T-cell (primary cell): Measurements from ENCODE around the gene ZNF79. TPM values are rescaled to one million over a fixed set of nuclear protein-coding genes. Genes with fewer than 3 reads are reported as not detected.
A peak's percentile ranks its signal among the peaks of the same experiment; 100 is the strongest.

ENCODE experiments used
- ATAC-seq, 4 experiments: fragments of 200-7000 bp in 3 of 4; fragments of 150-1000 bp in 1 of 4; cut with Tn5 transposase; replicated peaks in 1 of 4; 1 replicate in 3 of 4; 2 replicates in 1 of 4; pipeline ENCODE4 v1.10.0; 2021; ENCODE audit warnings: moderate library complexity in 3 of 4, mild to moderate bottlenecking in 2 of 4, moderate number of reproducible peaks in 1 of 4
- CTCF ChIA-PET, 2 donors: fragments of 300-600 bp; sonication (Branson Sonifier 250); formaldehyde crosslinking; loops; one replicate each; lab custom pipeline; 2022; ENCODE audit warnings: antibody characterized with exemption in 2 of 2; lab: Charles Lee
- POLR2A ChIA-PET, 2 donors: fragments of 300-600 bp; sonication (Branson Sonifier 250); formaldehyde crosslinking; loops; one replicate each; lab custom pipeline; 2022; ENCODE audit warnings: antibody characterized with exemption in 2 of 2; lab: Charles Lee
- DNase-seq, 35 experiments: peaks; one replicate each; pipeline versions ENCODE4 v3.0.0 to v3.0.0-alpha.2; 2013 to 2023
- H3K27ac ChIP-seq: one replicate; pipeline ENCODE4 v1.5.1; 2013; ENCODE audit warnings: low read length
- H3K27me3 ChIP-seq, 2 experiments: replicated peaks in 1 of 2; 1 replicate in 1 of 2; 2 replicates in 1 of 2; pipeline versions ENCODE4 v1.6.1 to v1.7.0; 2013; ENCODE audit warnings: low read length in 1 of 2, mixed read lengths in 1 of 2; ENCODE audit not compliant: control insufficient read depth in 2 of 2, insufficient read depth in 2 of 2; ENCODE audit errors: extremely low read depth in 1 of 2
- H3K36me3 ChIP-seq, 2 donors: 1 replicate in 1 of 2; 2 replicates in 1 of 2; pipeline versions ENCODE4 v1.6.1 to v1.7.0; 2013; ENCODE audit warnings: low read length in 1 of 2; ENCODE audit not compliant: control insufficient read depth in 2 of 2, insufficient read depth in 1 of 2; ENCODE audit errors: extremely low read depth in 1 of 2
- H3K4me1 ChIP-seq, 2 experiments: 1 replicate in 1 of 2; 2 replicates in 1 of 2; pipeline versions ENCODE4 v1.6.1 to v1.7.0; 2013; ENCODE audit warnings: low read length in 2 of 2, mixed read lengths in 1 of 2; ENCODE audit not compliant: insufficient read depth in 2 of 2, control insufficient read depth in 1 of 2; ENCODE audit errors: extremely low read depth in 1 of 2
- H3K4me3 ChIP-seq, 2 donors: 1 replicate in 1 of 2; 2 replicates in 1 of 2; pipeline versions ENCODE4 v1.5.1 to v1.7.0; 2013; ENCODE audit warnings: mild to moderate bottlenecking in 2 of 2, low read length in 1 of 2, moderate library complexity in 1 of 2; ENCODE audit not compliant: control insufficient read depth in 1 of 2; ENCODE audit errors: extremely low read depth in 1 of 2
- H3K9me3 ChIP-seq: 2 replicates; pipeline ENCODE4 v1.7.0; 2013
- H3K27ac Mint-ChIP-seq, 2 donors: one replicate each; pipeline ENCODE4 v1.8.0; 2020 to 2021; ENCODE audit warnings: mild to moderate bottlenecking in 2 of 2, mixed read lengths in 2 of 2
- H3K27me3 Mint-ChIP-seq, 2 donors: one replicate each; pipeline ENCODE4 v1.8.0; 2021 to 2022; ENCODE audit warnings: mixed read lengths in 2 of 2
- H3K36me3 Mint-ChIP-seq: one replicate; pipeline ENCODE4 v1.8.0; 2021; ENCODE audit warnings: mixed read lengths
- H3K4me1 Mint-ChIP-seq, 3 donors: one replicate each; pipeline ENCODE4 v1.8.0; 2020 to 2022; ENCODE audit warnings: mixed read lengths in 3 of 3, mild to moderate bottlenecking in 1 of 3
- H3K4me3 Mint-ChIP-seq, 3 donors: one replicate each; pipeline ENCODE4 v1.8.0; 2020 to 2022; ENCODE audit warnings: mild to moderate bottlenecking in 3 of 3, mixed read lengths in 3 of 3, moderate library complexity in 3 of 3
- H3K9me3 Mint-ChIP-seq, 3 donors: one replicate each; pipeline ENCODE4 v1.8.0; 2020 to 2022; ENCODE audit warnings: mixed read lengths in 3 of 3
- WGBS: methylation state at CpG from one replicate; pipeline ENCODE4 v1.1.5; 2013; ENCODE audit warnings: missing lambda C conversion rate; ENCODE audit not compliant: insufficient coverage; 5-methylcytosine and 5-hydroxymethylcytosine counted together
- total RNA-seq, 35 experiments: library from RNA in 6 of 35; stranded (reverse) in 6 of 35; fragments of 120-200 nt in 1 of 35; gene quantifications; one replicate each; pipeline versions ENCODE4 v1.2.1 to v1.2.4 and lab custom pipeline; 2013 to 2026

The ZNF79 gene
- total RNA-seq, 5 donors from 2014 or later (not counting 1 experiment from before 2014, with no cell fraction given) = 7.2 to 20.2 (median 17.3) TPM

GRCh38 chr9:127407492-127407843 lies 16.7 kb upstream of the ZNF79 start:
- CTCF ChIA-PET = interaction anchor here in 1 of 2 donors (0.6 kb wide), 2 partner anchors 8 to 20 kb away, joined by 3 to 4 read pairs; no protein-coding TSS in a partner anchor
- no peaks in the 10 kb centered on the region for H3K36me3 ChIP-seq
- Mint-ChIP-seq H3K27ac (no peak overlapping the region), H3K4me3 (no peak overlapping the region), H3K9me3 (no peaks in the 10 kb centered on the region), H3K27me3 (peaks cover 32 to 41% of the 10 kb centered on the region in 2 donors), H3K4me1 (no peaks in the 10 kb centered on the region), H3K36me3 (no peaks in the 10 kb centered on the region)
- peaks cover 2 to 54% of the 10 kb centered on the region in 2 experiments for H3K27me3 ChIP-seq
- ATAC-seq (no peak), DNase-seq (no peak)
- no peak overlapping the region for H3K27ac ChIP-seq
- H3K9me3 ChIP-seq = no peaks in the 10 kb centered on the region
- POLR2A ChIA-PET = no interaction called here
- WGBS = 98% methylated on average over 6 of the region's 6 CpGs
- no peaks in the 10 kb centered on the region for H3K4me1 ChIP-seq
- H3K4me3 ChIP-seq = no peak overlapping the region

GRCh38 chr9:127411122-127411521 lies 13.1 kb upstream of the ZNF79 start:
- Histone ChIP-seq H3K36me3 (no peaks in the 10 kb centered on the region), H3K4me1 (no peaks in the 10 kb centered on the region), H3K9me3 (no peaks in the 10 kb centered on the region), H3K27ac (no peak overlapping the region), H3K4me3 (no peak overlapping the region), H3K27me3 (peaks cover 2 to 19% of the 10 kb centered on the region in 2 experiments)
- H3K27ac Mint-ChIP-seq = no peak overlapping the region
- CTCF ChIA-PET = no interaction called here
- no peaks in the 10 kb centered on the region for H3K4me1 Mint-ChIP-seq
- no peaks in the 10 kb centered on the region for H3K36me3 Mint-ChIP-seq
- POLR2A ChIA-PET = no interaction called here
- H3K27me3 Mint-ChIP-seq = peaks cover 44 to 46% of the 10 kb centered on the region in 2 donors
- H3K9me3 Mint-ChIP-seq = no peaks in the 10 kb centered on the region
- H3K4me3 Mint-ChIP-seq = no peak overlapping the region
- no peak for ATAC-seq
- DNase-seq = no peak
- WGBS = 64% methylated on average over 3 of the region's 4 CpGs

GRCh38 chr9:127415141-127415540 lies 9.0 kb upstream of the ZNF79 start:
- peaks cover 0 to 11% of the 10 kb centered on the region in 2 experiments for H3K4me1 ChIP-seq
- H3K9me3 ChIP-seq = no peaks in the 10 kb centered on the region
- Mint-ChIP-seq H3K27me3 (peaks cover 23 to 41% of the 10 kb centered on the region in 2 donors), H3K4me1 (no peaks in the 10 kb centered on the region), H3K36me3 (no peaks in the 10 kb centered on the region), H3K27ac (no peak overlapping the region), H3K9me3 (no peaks in the 10 kb centered on the region), H3K4me3 (no peak overlapping the region)
- ATAC-seq = no peak
- no peak overlapping the region for H3K4me3 ChIP-seq
- WGBS = 88% methylated on average over 3 of the region's 4 CpGs
- H3K27me3 ChIP-seq = peaks cover 2 to 7% of the 10 kb centered on the region in 2 experiments
- H3K36me3 ChIP-seq = no peaks in the 10 kb centered on the region
- ChIA-PET CTCF (no interaction called here), POLR2A (no interaction called here)
- no peak for DNase-seq
- H3K27ac ChIP-seq = no peak overlapping the region

- DNase-seq (no peak), ATAC-seq (no peak)
- CTCF ChIA-PET = interaction anchor here in 1 of 2 donors (0.6 kb wide), 1 partner anchor 8 kb away, joined by 4 read pairs; no protein-coding TSS in a partner anchor
- no peaks in the 10 kb centered on the region for H3K9me3 Mint-ChIP-seq
- Histone ChIP-seq H3K4me3 (no peak overlapping the region), H3K9me3 (no peaks in the 10 kb centered on the region), H3K27me3 (peaks cover 2 to 7% of the 10 kb centered on the region in 2 experiments), H3K4me1 (peaks cover 0 to 11% of the 10 kb centered on the region in 2 experiments), H3K36me3 (no peaks in the 10 kb centered on the region), H3K27ac (no peak overlapping the region)
- no peaks in the 10 kb centered on the region for H3K4me1 Mint-ChIP-seq
- H3K27me3 Mint-ChIP-seq = peaks cover 23 to 41% of the 10 kb centered on the region in 2 donors
- no peak overlapping the region for H3K4me3 Mint-ChIP-seq
- POLR2A ChIA-PET = no interaction called here
- WGBS = 80% methylated on average over 1 of the region's 1 CpG
- H3K27ac Mint-ChIP-seq = no peak overlapping the region
- no peaks in the 10 kb centered on the region for H3K36me3 Mint-ChIP-seq
Measured at GRCh38 chr9:127415657-127416056, 8.5 kb upstream of the ZNF79 start.

- Mint-ChIP-seq H3K9me3 (no peaks in the 10 kb centered on the region), H3K27me3 (peaks cover 16 to 29% of the 10 kb centered on the region in 2 donors), H3K27ac (no peak overlapping the region), H3K4me1 (peaks cover 0 to 3% (median under 1%) of the 10 kb centered on the region in 3 donors), H3K36me3 (no peaks in the 10 kb centered on the region), H3K4me3 (no peak overlapping the region)
- Histone ChIP-seq H3K36me3 (no peaks in the 10 kb centered on the region), H3K9me3 (no peaks in the 10 kb centered on the region), H3K27ac (no peak overlapping the region), H3K4me1 (peaks cover 0 to 11% of the 10 kb centered on the region in 2 experiments), H3K27me3 (peaks cover 0 to 7% of the 10 kb centered on the region in 2 experiments), H3K4me3 (no peak overlapping the region)
- CTCF ChIA-PET = no interaction called here
- ATAC-seq (peak in 1 of 4 experiments; percentile 12), DNase-seq (no peak)
- POLR2A ChIA-PET = interaction anchor here in 1 of 2 donors (0.6 to 0.8 kb wide), 2 partner anchors 33 to 253 kb away, joined by 4 to 6 read pairs; no protein-coding TSS in a partner anchor
- WGBS = 87% methylated on average over 7 of the region's 15 CpGs
Measured at GRCh38 chr9:127417131-127418036, 6.8 kb upstream of the ZNF79 start.

- Histone ChIP-seq H3K9me3 (no peaks in the 10 kb centered on the region), H3K4me3 (no peak overlapping the region), H3K36me3 (no peaks in the 10 kb centered on the region), H3K27ac (no peak overlapping the region), H3K27me3 (peaks cover 0 to 7% of the 10 kb centered on the region in 2 experiments), H3K4me1 (peaks cover 0 to 12% of the 10 kb centered on the region in 2 experiments)
- ATAC-seq (peak; percentile 48 to 76 (median 57)), DNase-seq (peak in 24 of 35 experiments; percentile 15 to 61 (median 36))
- H3K36me3 Mint-ChIP-seq = no peaks in the 10 kb centered on the region
- H3K4me1 Mint-ChIP-seq = peaks cover 6 to 9% (median 6%) of the 10 kb centered on the region in 3 donors
- no peaks in the 10 kb centered on the region for H3K9me3 Mint-ChIP-seq
- CTCF ChIA-PET = no interaction called here
- 59% methylated on average over 7 of the region's 12 CpGs for WGBS
- POLR2A ChIA-PET = interaction anchor here in 1 of 2 donors (0.6 kb wide), 1 partner anchor 253 kb away, joined by 6 read pairs; no protein-coding TSS in a partner anchor
- no peak overlapping the region for H3K4me3 Mint-ChIP-seq
- peaks cover 16 to 27% of the 10 kb centered on the region in 2 donors for H3K27me3 Mint-ChIP-seq
- H3K27ac Mint-ChIP-seq = no peak overlapping the region
Measured at GRCh38 chr9:127418037-127418471, 6.1 kb upstream of the ZNF79 start.
